GM12891 (cell line): ENCODE measurements around the gene CCDC134.

Source experiments
- PAX5 ChIP-seq: IDR thresholded peaks from 2 replicates; pipeline ENCODE4 v1.6.1; 2011; ENCODE audit warnings: low read length, moderate library complexity, mild to moderate bottlenecking; ENCODE audit not compliant: insufficient read depth, severe bottlenecking
- POLR2A ChIP-seq: IDR thresholded peaks from 2 replicates; pipeline ENCODE4 v1.6.1; 2011; ENCODE audit warnings: low read depth, low read length, control low read depth
- POLR2AphosphoS5 ChIP-seq: IDR thresholded peaks from 2 replicates; pipeline ENCODE4 v1.6.1; 2011; ENCODE audit warnings: low read depth, low read length, control low read depth

DNA sequence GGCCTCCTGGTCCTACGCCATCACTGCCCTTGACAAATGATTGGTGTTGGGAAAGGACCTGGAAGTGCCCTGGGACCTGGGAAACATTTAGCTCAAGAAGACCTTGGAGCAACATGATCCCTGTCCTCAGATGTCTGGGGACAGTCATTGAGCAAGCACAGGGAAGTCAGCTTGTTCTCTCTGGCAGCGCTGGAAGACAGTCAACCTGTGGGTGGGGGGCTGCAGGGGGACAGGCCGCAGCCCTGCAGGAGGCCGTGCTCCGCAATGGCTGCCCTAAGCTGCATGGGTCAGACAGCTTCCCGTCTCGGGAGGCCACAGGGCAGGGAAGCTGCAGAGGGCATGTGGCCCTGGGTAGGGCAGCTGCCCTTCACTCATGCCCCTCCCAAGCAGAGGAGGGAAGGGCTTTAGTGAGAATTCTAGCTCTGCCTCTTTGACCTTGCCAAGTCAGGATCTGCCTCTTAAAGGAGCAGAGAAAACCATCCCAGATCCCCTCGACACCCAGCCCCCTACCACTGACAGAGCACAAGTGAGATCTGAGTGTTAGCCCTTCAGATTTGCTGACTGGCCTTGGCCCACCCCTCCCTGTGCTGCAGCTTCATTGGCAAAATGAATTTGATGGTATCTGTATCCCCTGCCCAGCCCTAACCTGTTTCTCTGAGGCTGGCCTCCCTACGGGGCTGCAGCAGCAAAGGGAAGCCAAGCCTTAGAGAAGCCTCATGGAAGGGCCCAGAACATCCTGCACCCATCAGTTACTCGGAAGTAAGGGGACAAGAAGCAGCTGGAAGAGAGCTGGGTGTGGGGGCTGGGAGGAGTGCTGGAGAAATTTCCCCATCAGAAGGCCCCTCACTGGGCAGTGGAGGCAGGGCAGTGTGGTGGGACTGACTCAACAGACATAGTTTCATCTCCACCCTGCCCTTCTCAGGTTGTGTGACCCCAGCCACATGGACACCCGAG, 26.2 kb downstream of the CCDC134 start:
- TF ChIP-seq PAX5 = no peak
- no peak for TF ChIP-seq POLR2AphosphoS5
- TF ChIP-seq POLR2A = no peak
